IMR-90 (cell line): ENCODE measurements around the gene CDH13. TPM values are rescaled to one million over a fixed set of nuclear protein-coding genes. Genes with fewer than 3 reads are reported as not detected.

ENCODE experiments used
- ATAC-seq: fragments of 200-7000 bp; cut with Tn5 transposase; 2 replicates; pipeline ENCODE4 v1.9.1; 2020; ENCODE audit warnings: low read depth, mild to moderate bottlenecking, moderate library complexity
- BruUV-seq: library from RNA; stranded (reverse); fragments of 400-500 nt; replicated peaks from 2 replicates; lab custom pipeline; 2021; lab: Mats Ljungman, UMichigan
- CTCF ChIA-PET: fragments of 300-600 bp; formaldehyde crosslinking; extraction: SDS; loops from one replicate; lab custom pipeline; 2021; ENCODE audit warnings: antibody characterized with exemption; lab: Yijun Ruan, JAX
- POLR2A ChIA-PET: fragments of 300-600 bp; sonication (Branson Sonifier 250); formaldehyde crosslinking; loops from one replicate; lab custom pipeline; 2022; ENCODE audit warnings: antibody characterized with exemption; ENCODE audit not compliant: unreplicated experiment; lab: Charles Lee
- DNase-seq: peaks from one replicate; pipeline ENCODE4 v3.0.0; 2013
- H2AFZ ChIP-seq: replicated peaks from 2 replicates; pipeline ENCODE3; 2013; ENCODE audit warnings: low read length, mild to moderate bottlenecking; ENCODE audit not compliant: poor library complexity
- H2AK5ac ChIP-seq: 2 replicates; pipeline ENCODE4 v1.6.1; 2013; ENCODE audit warnings: low read depth, low read length, inconsistent platforms
- H2AK9ac ChIP-seq: replicated peaks from 2 replicates; pipeline ENCODE3; 2013; ENCODE audit warnings: mild to moderate bottlenecking, low read depth, low read length, moderate library complexity; ENCODE audit not compliant: poor library complexity
- H2BK120ac ChIP-seq: 2 replicates; pipeline ENCODE4 v1.6.1; 2013; ENCODE audit warnings: low read depth, low read length, inconsistent platforms
- H2BK15ac ChIP-seq: 3 replicates; pipeline ENCODE4 v1.6.1; 2013; ENCODE audit warnings: low read depth, low read length, inconsistent platforms
- H2BK20ac ChIP-seq: 2 replicates; pipeline ENCODE4 v1.6.1; 2013; ENCODE audit warnings: low read depth, mild to moderate bottlenecking, inconsistent platforms, low read length, moderate library complexity
- H2BK5ac ChIP-seq: 2 replicates; pipeline ENCODE4 v1.6.1; 2013; ENCODE audit warnings: mild to moderate bottlenecking, low read depth, low read length, inconsistent platforms; ENCODE audit not compliant: poor library complexity, severe bottlenecking
- H3K14ac ChIP-seq: replicated peaks from 2 replicates; pipeline ENCODE4 v1.6.1; 2013; ENCODE audit warnings: low read depth, low read length, inconsistent platforms
- H3K18ac ChIP-seq: 2 replicates; pipeline ENCODE4 v1.6.1; 2013; ENCODE audit warnings: low read depth, low read length, control low read depth
- H3K23ac ChIP-seq: 2 replicates; pipeline ENCODE4 v1.6.1; 2013; ENCODE audit warnings: low read depth, low read length, inconsistent platforms
- H3K27ac ChIP-seq: 2 replicates; pipeline ENCODE4 v1.5.1; 2013; ENCODE audit warnings: mild to moderate bottlenecking, control low read depth, low read length; ENCODE audit not compliant: insufficient read depth
- H3K27me3 ChIP-seq: 2 replicates; pipeline ENCODE4 v1.6.1; 2013; ENCODE audit warnings: low read length; ENCODE audit not compliant: control insufficient read depth, insufficient read depth
- H3K36me3 ChIP-seq: 2 replicates; pipeline ENCODE4 v1.6.1; 2013; ENCODE audit warnings: low read length, mixed read lengths; ENCODE audit not compliant: control insufficient read depth, insufficient read depth
- H3K4ac ChIP-seq: 2 replicates; pipeline ENCODE4 v1.6.1; 2013; ENCODE audit warnings: low read depth, low read length, inconsistent platforms
- H3K4me1 ChIP-seq: 2 replicates; pipeline ENCODE4 v1.6.1; 2013; ENCODE audit warnings: low read length, mixed read lengths; ENCODE audit not compliant: control insufficient read depth, insufficient read depth
- H3K4me2 ChIP-seq: 2 replicates; pipeline ENCODE4 v1.6.1; 2013; ENCODE audit warnings: low read depth, mild to moderate bottlenecking, control low read depth, low read length, moderate library complexity
- H3K4me3 ChIP-seq: 2 replicates; pipeline ENCODE4 v1.5.1; 2013; ENCODE audit warnings: low read depth, mild to moderate bottlenecking, control low read depth, low read length, moderate library complexity; ENCODE audit not compliant: insufficient read depth
- H3K56ac ChIP-seq: 2 replicates; pipeline ENCODE4 v1.6.1; 2013; ENCODE audit warnings: low read length, inconsistent platforms; ENCODE audit not compliant: insufficient read depth; ENCODE audit errors: extremely low read depth
- H3K79me1 ChIP-seq, 2 experiments: 2 replicates each; pipeline ENCODE4 v1.6.1; 2013; ENCODE audit warnings: low read length in 2 of 2, inconsistent platforms in 1 of 2, low read depth in 1 of 2
- H3K9ac ChIP-seq: 2 replicates; pipeline ENCODE4 v1.6.1; 2013; ENCODE audit warnings: low read depth, low read length, control low read depth
- H3K9me1 ChIP-seq: 2 replicates; pipeline ENCODE4 v1.6.1; 2013; ENCODE audit warnings: low read length, inconsistent platforms; ENCODE audit not compliant: insufficient read depth
- H3K9me3 ChIP-seq: 2 replicates; pipeline ENCODE4 v1.6.1; 2013; ENCODE audit warnings: low read length; ENCODE audit not compliant: control insufficient read depth, insufficient read depth
- H4K20me1 ChIP-seq: 2 replicates; pipeline ENCODE4 v1.6.1; 2013; ENCODE audit warnings: low read length, inconsistent platforms; ENCODE audit not compliant: insufficient read depth
- H4K5ac ChIP-seq: 2 replicates; pipeline ENCODE4 v1.6.1; 2013; ENCODE audit warnings: mild to moderate bottlenecking, low read depth, low read length, control low read depth
- H4K8ac ChIP-seq, 2 experiments: 2 replicates each; pipeline ENCODE4 v1.6.1; 2013; ENCODE audit warnings: low read depth in 2 of 2, low read length in 2 of 2, control low read depth in 1 of 2, inconsistent platforms in 1 of 2
- H4K91ac ChIP-seq: 2 replicates; pipeline ENCODE4 v1.6.1; 2013; ENCODE audit warnings: low read depth, low read length, inconsistent platforms; ENCODE audit not compliant: insufficient read depth
- BHLHE40 ChIP-seq: fragments of 150-350 bp; IDR thresholded peaks from 2 replicates; pipeline ENCODE4 v1.6.1; 2016; ENCODE audit warnings: mild to moderate bottlenecking, low read depth, low read length
- CEBPB ChIP-seq: IDR thresholded peaks from 2 replicates; pipeline ENCODE4 v1.6.1; 2012; ENCODE audit warnings: low read depth, low read length, improper control_type of control experiment
- CHD1 ChIP-seq: IDR thresholded peaks from 2 replicates; pipeline ENCODE4 v1.6.1; 2012; ENCODE audit warnings: low read depth, low read length, improper control_type of control experiment
- ELK1 ChIP-seq: fragments of 150-350 bp; IDR thresholded peaks from 2 replicates; pipeline ENCODE4 v1.6.1; 2016; ENCODE audit warnings: low read depth, mild to moderate bottlenecking, low read length, moderate library complexity, borderline replicate concordance
- FOS ChIP-seq: fragments of 150-350 bp; IDR thresholded peaks from 2 replicates; pipeline ENCODE4 v1.6.1; 2016; ENCODE audit warnings: low read depth, low read length
- MAFK ChIP-seq: IDR thresholded peaks from 2 replicates; pipeline ENCODE4 v1.6.1; 2012; ENCODE audit warnings: low read depth, low read length, improper control_type of control experiment
- MAZ ChIP-seq: IDR thresholded peaks from 2 replicates; pipeline ENCODE4 v1.6.1; 2012; ENCODE audit warnings: low read depth, mild to moderate bottlenecking, low read length, improper control_type of control experiment, moderate library complexity, borderline replicate concordance
- MXI1 ChIP-seq: IDR thresholded peaks from 2 replicates; pipeline ENCODE4 v1.6.1; 2012; ENCODE audit warnings: low read depth, mild to moderate bottlenecking, low read length, moderate library complexity, borderline replicate concordance
- NFE2L2 ChIP-seq: fragments of 150-350 bp; IDR thresholded peaks from 2 replicates; pipeline ENCODE4 v1.6.1; 2016; ENCODE audit warnings: low read depth, mild to moderate bottlenecking, low read length
- POLR2A ChIP-seq: IDR thresholded peaks from 2 replicates; pipeline ENCODE4 v1.6.1; 2012; ENCODE audit warnings: mild to moderate bottlenecking, low read depth, low read length
- RAD21 ChIP-seq: IDR thresholded peaks from 2 replicates; pipeline ENCODE4 v1.6.1; 2012; ENCODE audit warnings: low read length, improper control_type of control experiment
- RCOR1 ChIP-seq: IDR thresholded peaks from 2 replicates; pipeline ENCODE4 v1.6.1; 2012; ENCODE audit warnings: mild to moderate bottlenecking, low read length, improper control_type of control experiment; ENCODE audit not compliant: insufficient replicate concordance
- RFX5 ChIP-seq: IDR thresholded peaks from 2 replicates; pipeline ENCODE4 v1.8.0; 2012; ENCODE audit warnings: low read depth, mild to moderate bottlenecking, low read length, moderate library complexity
- SMC3 ChIP-seq: fragments of 150-350 bp; IDR thresholded peaks from 2 replicates; pipeline ENCODE4 v1.6.1; 2016; ENCODE audit warnings: low read depth, mild to moderate bottlenecking, antibody characterized with exemption, low read length, moderate library complexity
- USF2 ChIP-seq: fragments of 150-350 bp; IDR thresholded peaks from 2 replicates; pipeline ENCODE4 v1.6.1; 2017; ENCODE audit warnings: mild to moderate bottlenecking, antibody characterized with exemption, low read length, low read depth
- WGBS, 2 experiments: methylation state at CpG; one replicate each; pipeline versions ENCODE4 v1.1.5 to v1.1.7; 2013; ENCODE audit warnings: missing lambda C conversion rate in 2 of 2; ENCODE audit not compliant: insufficient read length in 1 of 2; ENCODE audit errors: extremely low coverage in 2 of 2; 5-methylcytosine and 5-hydroxymethylcytosine counted together
- dilution Hi-C: fragments of 300-500 bp; cut with HindIII; formaldehyde crosslinking; loops from one replicate; pipeline ENCODE4 v1.14.3; 2018; ENCODE audit warnings: low sequenced_read_pairs; ENCODE audit not compliant: unreplicated experiment
- in situ Hi-C: fragments of 300-500 bp; cut with MboI; formaldehyde crosslinking; loops from 3 replicates; pipeline ENCODE4 v1.14.3; 2019; ENCODE audit warnings: low sequenced_read_pairs, inconsistent platforms, mixed read lengths
- intact Hi-C: fragments of 100-400 bp; cut with micrococcal nuclease; formaldehyde crosslinking; loops from 2 replicates; pipeline ENCODE4 v1.10.0; 2022
- polyA plus RNA-seq, 3 experiments: library from polyadenylated mRNA; depleted of rRNA; stranded (reverse); fragments of >200 nt; gene quantifications; 2 replicates each; pipeline ENCODE4 v1.2.3, GENCODE V29; 2012; ENCODE audit warnings: low replicate concordance in 1 of 3
- total RNA-seq: library from RNA; depleted of rRNA; stranded (reverse); fragments of >200 nt; gene quantifications from 2 replicates; pipeline ENCODE4 v1.2.3, GENCODE V29; 2012
- TF ChIP-seq, protein P1 (sequence below): conservative IDR thresholded peaks from 2 replicates; pipeline ENCODE4 v1.5.1; 2012; ENCODE audit warnings: mild to moderate bottlenecking, low read depth, low read length, improper control_type of control experiment

The CDH13 gene
- total and polyA plus RNA-seq, 2 of the 4 experiments (the other 2 are of a cell fraction) = 61.6 to 74.7 TPM

- no peak overlapping the region for H2BK20ac ChIP-seq
- H3K9me3 ChIP-seq = no peaks in the 10 kb centered on the region
- H3K9ac ChIP-seq = no peak overlapping the region
- H4K5ac ChIP-seq = no peak overlapping the region
- no peak overlapping the region for H2BK120ac ChIP-seq
- H2BK15ac ChIP-seq = no peak overlapping the region
- ATAC-seq (no peak), DNase-seq (no peak)
- TF ChIP-seq RFX5 = no peak
- TF ChIP-seq ELK1 = no peak
- no peak for TF ChIP-seq FOS
- TF ChIP-seq MXI1 = no peak
- no peak for TF ChIP-seq POLR2A
- TF ChIP-seq MAFK = no peak
- TF ChIP-seq BHLHE40 = no peak
- TF ChIP-seq SMC3 = no peak
- TF ChIP-seq, protein P1, sequence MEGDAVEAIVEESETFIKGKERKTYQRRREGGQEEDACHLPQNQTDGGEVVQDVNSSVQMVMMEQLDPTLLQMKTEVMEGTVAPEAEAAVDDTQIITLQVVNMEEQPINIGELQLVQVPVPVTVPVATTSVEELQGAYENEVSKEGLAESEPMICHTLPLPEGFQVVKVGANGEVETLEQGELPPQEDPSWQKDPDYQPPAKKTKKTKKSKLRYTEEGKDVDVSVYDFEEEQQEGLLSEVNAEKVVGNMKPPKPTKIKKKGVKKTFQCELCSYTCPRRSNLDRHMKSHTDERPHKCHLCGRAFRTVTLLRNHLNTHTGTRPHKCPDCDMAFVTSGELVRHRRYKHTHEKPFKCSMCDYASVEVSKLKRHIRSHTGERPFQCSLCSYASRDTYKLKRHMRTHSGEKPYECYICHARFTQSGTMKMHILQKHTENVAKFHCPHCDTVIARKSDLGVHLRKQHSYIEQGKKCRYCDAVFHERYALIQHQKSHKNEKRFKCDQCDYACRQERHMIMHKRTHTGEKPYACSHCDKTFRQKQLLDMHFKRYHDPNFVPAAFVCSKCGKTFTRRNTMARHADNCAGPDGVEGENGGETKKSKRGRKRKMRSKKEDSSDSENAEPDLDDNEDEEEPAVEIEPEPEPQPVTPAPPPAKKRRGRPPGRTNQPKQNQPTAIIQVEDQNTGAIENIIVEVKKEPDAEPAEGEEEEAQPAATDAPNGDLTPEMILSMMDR = no peak
- TF ChIP-seq USF2 = no peak
- TF ChIP-seq NFE2L2 = no peak
- no peak for TF ChIP-seq CHD1
- no peak for TF ChIP-seq CEBPB
- no peak for TF ChIP-seq MAZ
- TF ChIP-seq RAD21 = no peak
- TF ChIP-seq RCOR1 = no peak
- H3K23ac ChIP-seq = no peak overlapping the region
- CTCF ChIA-PET = no interaction called here
- POLR2A ChIA-PET = no interaction called here
- H3K9me1 ChIP-seq = no peaks in the 10 kb centered on the region; the same call in 1 of the 2 replicates
- BruUV-seq = no TSS peak
- H4K91ac ChIP-seq = no peak overlapping the region
- intact Hi-C loops (no loop called here), in situ Hi-C loops (no loop called here), dilution Hi-C loops (no loop called here)
- H4K20me1 ChIP-seq = no peaks in the 10 kb centered on the region
- no peak overlapping the region for H4K8ac ChIP-seq
- H2AK9ac ChIP-seq = no peak overlapping the region
- H3K4me3 ChIP-seq = no peak overlapping the region
- no peaks in the 10 kb centered on the region for H3K36me3 ChIP-seq
- H3K27me3 ChIP-seq = no peaks in the 10 kb centered on the region
- H2AFZ ChIP-seq = no peak overlapping the region
- no peak overlapping the region for H3K56ac ChIP-seq
- no peak overlapping the region for H3K4ac ChIP-seq
- WGBS, 2 experiments = no CpG with 5 or more reads among the region's 4 CpGs
- no peak overlapping the region for H2BK5ac ChIP-seq
- no peaks in the 10 kb centered on the region for H3K4me1 ChIP-seq
- no peak overlapping the region for H3K18ac ChIP-seq
- peaks cover 3 to 10% of the 10 kb centered on the region in 2 experiments; a peak in 3 of 4 replicates for H3K79me1 ChIP-seq
- no peak overlapping the region for H3K27ac ChIP-seq
- H2AK5ac ChIP-seq = no peak overlapping the region
- H3K4me2 ChIP-seq = no peak overlapping the region
- no peak overlapping the region for H3K14ac ChIP-seq
Measured at GRCh38 chr16:82788919-82789318, 162.2 kb downstream of the CDH13 start.
